Measurements from ENCODE around the gene NDFIP2.

NDFIP2 gene

GRCh38 chr13:79500829-79501228, 19.9 kb downstream of the NDFIP2 start:
- no peaks in the 10 kb centered on the region for H3K9me3 ChIP-seq (ENCODE audit: severe bottlenecking)
- no peak overlapping the region for H3K4me3 ChIP-seq (ENCODE audit: low read depth, low read length)
- H3K27me3 ChIP-seq (ENCODE audit: insufficient read depth, low read depth, severe bottlenecking), result no peaks in the 10 kb centered on the region
- no peak for DNase-seq
- no peaks in the 10 kb centered on the region for H3K36me3 ChIP-seq
- H3K27ac ChIP-seq, result no peak overlapping the region
- TF ChIP-seq CTCF (IDR thresholded peaks at IDR 0.05; ENCODE audit: low read depth, low read length), result no peak

- no peak overlapping the region for H3K4me3 ChIP-seq (ENCODE audit: low read depth, low read length)
- no peak for DNase-seq
- H3K27me3 ChIP-seq (ENCODE audit: insufficient read depth, low read depth, severe bottlenecking), result no peaks in the 10 kb centered on the region
- TF ChIP-seq CTCF (IDR thresholded peaks at IDR 0.05; ENCODE audit: low read depth, low read length), result no peak
- no peak overlapping the region for H3K27ac ChIP-seq
- H3K36me3 ChIP-seq, result no peaks in the 10 kb centered on the region
- no peaks in the 10 kb centered on the region for H3K9me3 ChIP-seq (ENCODE audit: severe bottlenecking)
These were observed 20.7 kb downstream of the NDFIP2 start for GRCh38 chr13:79501538-79502232.

- H3K27me3 ChIP-seq (ENCODE audit: insufficient read depth, low read depth, severe bottlenecking), result no peaks in the 10 kb centered on the region
- H3K9me3 ChIP-seq (ENCODE audit: severe bottlenecking), result no peaks in the 10 kb centered on the region
- no peak for TF ChIP-seq CTCF (IDR thresholded peaks at IDR 0.05; ENCODE audit: low read depth, low read length)
- no peak overlapping the region for H3K27ac ChIP-seq
- no peaks in the 10 kb centered on the region for H3K36me3 ChIP-seq
- no peak for DNase-seq
- no peak overlapping the region for H3K4me3 ChIP-seq (ENCODE audit: low read depth, low read length)
These were observed 22.0 kb downstream of the NDFIP2 start for GRCh38 chr13:79502859-79503468.

DNA sequence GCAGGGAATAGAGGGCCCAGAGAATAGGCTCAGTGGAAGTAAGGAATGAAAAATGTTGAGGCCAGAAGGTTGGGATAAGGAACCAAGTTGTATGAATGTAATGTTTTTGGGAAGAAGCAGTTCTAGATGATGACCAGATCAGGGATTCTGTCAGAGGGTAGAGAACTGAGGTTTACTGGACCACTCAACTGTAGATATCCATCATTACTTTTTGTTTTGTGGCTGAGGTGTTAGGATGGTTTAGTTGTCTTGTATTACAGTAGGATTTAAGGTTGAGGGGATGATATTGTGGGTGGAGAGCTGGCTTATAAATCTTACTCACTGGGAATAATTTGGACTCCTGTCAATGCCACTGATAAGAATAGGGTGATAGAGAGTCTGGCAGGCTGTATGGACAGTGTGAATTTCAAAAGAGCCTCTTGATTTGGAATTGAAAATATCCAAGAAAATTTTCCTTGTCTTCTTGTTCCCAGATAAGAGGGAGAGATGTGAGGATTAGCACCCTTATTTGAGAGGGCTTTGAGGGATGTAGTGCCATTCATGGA, 22.6 kb downstream of the NDFIP2 start:
- no peaks in the 10 kb centered on the region for H3K9me3 ChIP-seq (ENCODE audit: severe bottlenecking)
- DNase-seq, result no peak
- H3K4me3 ChIP-seq (ENCODE audit: low read depth, low read length), result no peak overlapping the region

GRCh38 chr13:79508224-79508961, 27.4 kb downstream of the NDFIP2 start:
- Histone ChIP-seq H3K27ac (no peak overlapping the region), H3K27me3 (ENCODE audit: insufficient read depth, low read depth, severe bottlenecking) (no peaks in the 10 kb centered on the region), H3K36me3 (no peaks in the 10 kb centered on the region), H3K4me3 (ENCODE audit: low read depth, low read length) (no peak overlapping the region), H3K9me3 (ENCODE audit: severe bottlenecking) (no peaks in the 10 kb centered on the region)
- TF ChIP-seq CTCF (IDR thresholded peaks at IDR 0.05; ENCODE audit: low read depth, low read length), result no peak
- DNase-seq, result no peak

More for the DNA sequence above, 22.6 kb downstream of the NDFIP2 start:
- H3K27ac ChIP-seq, result no peak overlapping the region
- no peaks in the 10 kb centered on the region for H3K36me3 ChIP-seq
- no peak for TF ChIP-seq CTCF (IDR thresholded peaks at IDR 0.05; ENCODE audit: low read depth, low read length)
- H3K27me3 ChIP-seq (ENCODE audit: insufficient read depth, low read depth, severe bottlenecking), result no peaks in the 10 kb centered on the region
